Thyroid gland (tissue), 4 donors: Measurements from ENCODE around the gene TRAPPC2L. TPM values are rescaled to one million over a fixed set of nuclear protein-coding genes. Genes with fewer than 3 reads are reported as not detected.

Experiments
- DNase-seq, 2 donors: peaks; one replicate each; pipeline ENCODE4 v3.0.0-alpha.2; 2019
- H3K27ac ChIP-seq, 3 donors: fragments of 200-600 bp; sonication (generic); 1 replicate in 2 of 3; 2 replicates in 1 of 3; pipeline ENCODE4 v1.5.1; 2016 to 2019; ENCODE audit warnings: mild to moderate bottlenecking in 1 of 3, moderate library complexity in 1 of 3
- H3K27me3 ChIP-seq: fragments of 200-600 bp; sonication (generic); one replicate; pipeline ENCODE4 v1.5.1; 2019
- H3K36me3 ChIP-seq, 2 donors: fragments of 200-600 bp; sonication (generic); one replicate each; pipeline ENCODE4 v1.5.1; 2016 to 2019
- H3K4me1 ChIP-seq, 2 donors: fragments of 200-600 bp; sonication (generic); one replicate each; pipeline ENCODE4 v1.5.1; 2017 to 2019
- H3K4me3 ChIP-seq, 3 donors: fragments of 200-600 bp; sonication (generic); replicated peaks in 1 of 3; 1 replicate in 2 of 3; 2 replicates in 1 of 3; pipeline ENCODE4 v1.5.1; 2016; ENCODE audit warnings: mild to moderate bottlenecking in 1 of 3
- H3K9me3 ChIP-seq: fragments of 200-600 bp; sonication (generic); one replicate; pipeline ENCODE4 v1.5.1; 2017
- CTCF ChIP-seq, 6 experiments: fragments of 200-600 bp in 3 of 6; fragments of 450-650 bp in 3 of 6; sonication (generic) in 3 of 6; IDR thresholded peaks; one replicate each; pipeline ENCODE4 v1.5.1; 2016 to 2019; ENCODE audit warnings: antibody characterized with exemption in 6 of 6, mild to moderate bottlenecking in 2 of 6, inconsistent platforms in 1 of 6, moderate library complexity in 1 of 6
- POLR2A ChIP-seq, 2 donors: fragments of 450-650 bp; IDR thresholded peaks; one replicate each; pipeline ENCODE4 v1.6.1; 2017; ENCODE audit warnings: antibody characterized with exemption in 2 of 2, mild to moderate bottlenecking in 2 of 2, moderate library complexity in 1 of 2
- WGBS, 2 donors: methylation state at CpG; one replicate each; pipeline ENCODE4 v1.1.5; 2017; 5-methylcytosine and 5-hydroxymethylcytosine counted together
- intact Hi-C: fragments of 100-400 bp; cut with DNase I; formaldehyde crosslinking; loops from one replicate; pipeline ENCODE4 v1.15.1; 2023
- total RNA-seq, 4 donors: library from RNA; depleted of rRNA; stranded (reverse); fragments of >200 nt; gene quantifications; one replicate each; pipeline ENCODE4 v1.2.3, GENCODE V29; 2016

Gene TRAPPC2L
- total RNA-seq, 4 donors from 2014 or later: 18.9 to 50.4 (median 43.8) TPM

GRCh38 chr16:88896238-88897070, 39.5 kb downstream of the TRAPPC2L start:
- 88 to 89% methylated on average over 41 to 46 of the region's 57 CpGs for WGBS, 2 donors
- Histone ChIP-seq H3K27ac (no peak overlapping the region), H3K4me1 (no peaks in the 10 kb centered on the region), H3K4me3 (no peak overlapping the region), H3K36me3 (no peaks in the 10 kb centered on the region), H3K9me3 (no peaks in the 10 kb centered on the region), H3K27me3 (no peaks in the 10 kb centered on the region)
- intact Hi-C loops: no loop called here
- no peak for DNase-seq
- no peak for TF ChIP-seq CTCF (IDR thresholded peaks at IDR 0.05)
- no peak for TF ChIP-seq POLR2A (IDR thresholded peaks at IDR 0.05)

- H3K27ac ChIP-seq: no peak overlapping the region
- H3K9me3 ChIP-seq: no peaks in the 10 kb centered on the region
- no peak overlapping the region for H3K4me3 ChIP-seq
- no peaks in the 10 kb centered on the region for H3K36me3 ChIP-seq
- whole genome bisulfite sequencing, 2 donors: 87 to 91% methylated on average over 24 to 34 of the region's 34 CpGs
- TF ChIP-seq CTCF (IDR thresholded peaks at IDR 0.05) (no peak), POLR2A (IDR thresholded peaks at IDR 0.05) (no peak)
- no peak for DNase-seq
- no peaks in the 10 kb centered on the region for H3K27me3 ChIP-seq
- no peaks in the 10 kb centered on the region for H3K4me1 ChIP-seq
- intact Hi-C loops: no loop called here
These were observed 40.9 kb downstream of the TRAPPC2L start for GRCh38 chr16:88897696-88898425.

- H3K4me1 ChIP-seq: no peaks in the 10 kb centered on the region
- no peak overlapping the region for H3K27ac ChIP-seq
- H3K4me3 ChIP-seq: no peak overlapping the region
- WGBS, 2 donors: 90 to 92% methylated on average over 6 to 22 of the region's 41 CpGs
- TF ChIP-seq CTCF (IDR thresholded peaks at IDR 0.05) (no peak), POLR2A (IDR thresholded peaks at IDR 0.05) (no peak)
- intact Hi-C loops: no loop called here
- H3K9me3 ChIP-seq: no peaks in the 10 kb centered on the region
- H3K27me3 ChIP-seq: no peaks in the 10 kb centered on the region
- no peak for DNase-seq
- H3K36me3 ChIP-seq: no peaks in the 10 kb centered on the region
These were observed 43.2 kb downstream of the TRAPPC2L start for GRCh38 chr16:88899901-88900661.

GRCh38 chr16:88900662-88901052, 43.7 kb downstream of the TRAPPC2L start:
- H3K27ac ChIP-seq: no peak overlapping the region
- intact Hi-C loops: no loop called here
- no peaks in the 10 kb centered on the region for H3K9me3 ChIP-seq
- DNase-seq: no peak
- TF ChIP-seq CTCF (IDR thresholded peaks at IDR 0.05): no peak
- TF ChIP-seq POLR2A (IDR thresholded peaks at IDR 0.05): no peak
- no peak overlapping the region for H3K4me3 ChIP-seq
- no peaks in the 10 kb centered on the region for H3K4me1 ChIP-seq
- no peaks in the 10 kb centered on the region for H3K27me3 ChIP-seq
- H3K36me3 ChIP-seq: no peaks in the 10 kb centered on the region
- WGBS, 2 donors: 73 to 90% methylated on average over 3 to 5 of the region's 12 CpGs
